Bladder microvascular endothelial cell (primary cell): Measurements from ENCODE around the gene TMEM263. TPM values are rescaled to one million over a fixed set of nuclear protein-coding genes. Genes with fewer than 3 reads are reported as not detected.

Experiments used
- total RNA-seq: library from RNA; depleted of rRNA; stranded (reverse); fragments of >200 nt; gene quantifications from 2 replicates; pipeline ENCODE4 v1.2.3, GENCODE V29; 2014

Gene TMEM263
- 34.5 and 62.3 TPM in 2 replicates for total RNA-seq

DNA sequence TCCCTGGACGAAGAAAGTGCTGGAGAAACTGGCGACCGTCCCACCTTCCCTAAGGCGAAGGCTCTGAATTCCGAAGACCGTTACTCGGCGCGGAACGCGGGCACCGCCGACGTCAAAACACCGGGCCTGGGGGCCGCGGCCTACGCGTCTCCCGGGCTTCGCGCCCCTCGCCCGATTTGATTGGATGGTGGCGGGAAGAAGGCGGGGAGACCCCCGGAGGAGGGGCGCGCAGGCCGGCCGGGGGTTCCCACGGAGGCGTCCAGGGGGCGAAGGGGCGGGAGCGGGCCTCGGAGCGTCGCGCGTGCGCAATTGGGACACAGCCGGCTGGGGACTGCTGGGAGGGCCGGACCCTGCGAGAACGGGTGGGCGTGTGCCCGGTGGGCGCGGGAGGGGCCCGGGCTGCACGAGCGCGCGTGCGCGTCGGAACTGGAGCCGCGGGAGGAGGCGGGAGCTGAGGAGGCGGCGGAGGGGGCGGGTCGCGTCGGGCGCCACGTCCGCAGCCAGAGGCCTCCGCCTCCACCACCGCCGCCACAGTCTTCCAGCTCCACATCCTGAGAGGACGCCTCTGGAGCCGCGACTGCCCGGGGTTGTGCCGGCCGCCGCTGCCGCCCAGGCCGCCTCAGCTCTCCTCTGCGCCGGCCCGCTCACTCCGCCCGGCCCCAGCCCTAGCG, at the start of gene TMEM263:
Gene TMEM263 (plus strand): TSS at position 531 of the 671 bp plus-strand sequence. CDS start 11,210 bp downstream, outside the sequence.

DNA sequence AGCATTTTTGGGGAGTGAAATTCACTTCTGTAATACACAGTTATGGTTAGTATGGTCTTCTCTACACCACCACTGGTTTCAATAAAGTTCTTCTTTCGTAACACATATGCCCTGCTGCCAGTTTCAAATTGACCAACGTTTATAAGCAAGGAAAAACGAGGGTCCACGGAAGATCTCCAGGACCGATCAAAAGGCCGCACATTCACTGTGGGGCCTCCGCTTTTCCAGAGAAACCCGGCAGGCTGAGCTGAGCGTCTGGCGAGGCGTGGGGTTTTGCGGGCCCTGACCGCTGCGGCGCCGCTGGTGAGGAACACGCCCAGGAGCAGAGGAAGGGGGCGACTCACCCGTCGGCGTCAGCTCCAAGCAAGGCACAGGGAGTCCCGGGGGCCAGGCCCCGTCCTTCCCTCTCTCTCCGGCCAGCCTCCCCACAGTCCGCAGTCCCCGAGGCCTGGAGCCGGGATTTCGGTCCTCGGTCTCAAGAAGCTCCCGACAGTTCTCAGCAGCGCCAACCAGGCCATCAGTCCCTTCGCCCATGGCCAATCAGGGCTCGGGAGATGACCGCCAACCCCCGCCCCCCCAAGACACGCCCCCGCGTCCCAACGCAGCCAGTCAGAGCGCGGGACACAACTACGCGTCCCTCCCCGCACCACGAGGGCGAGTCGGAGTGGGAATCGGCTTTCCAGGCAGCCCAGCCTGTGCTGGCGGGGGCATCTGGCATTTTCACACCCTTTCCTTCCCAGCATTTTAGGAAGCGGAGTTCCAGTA, 31.1 kb downstream of the TMEM263 start, which contains the start of gene MTERF2:
Gene MTERF2 (minus strand): TSS at position 522 of the 765 bp plus-strand sequence. CDS start 8,432 bp downstream, outside the sequence.

Other genes starting within 250 kb of the TMEM263 start
- gene RIC8B, start 181.2 kb upstream of the TMEM263 start, total RNA-seq = 6.2 and 19.1 TPM in 2 replicates
- 3.6 and 9.9 TPM in 2 replicates for gene MTERF2, start 31.2 kb downstream of the TMEM263 start, total RNA-seq
- 12.8 and 16.4 TPM in 2 replicates for gene CRY1, start 137.6 kb downstream of the TMEM263 start, total RNA-seq